ENCODE measurements around the gene KCNT1.

KCNT1 gene

DNA sequence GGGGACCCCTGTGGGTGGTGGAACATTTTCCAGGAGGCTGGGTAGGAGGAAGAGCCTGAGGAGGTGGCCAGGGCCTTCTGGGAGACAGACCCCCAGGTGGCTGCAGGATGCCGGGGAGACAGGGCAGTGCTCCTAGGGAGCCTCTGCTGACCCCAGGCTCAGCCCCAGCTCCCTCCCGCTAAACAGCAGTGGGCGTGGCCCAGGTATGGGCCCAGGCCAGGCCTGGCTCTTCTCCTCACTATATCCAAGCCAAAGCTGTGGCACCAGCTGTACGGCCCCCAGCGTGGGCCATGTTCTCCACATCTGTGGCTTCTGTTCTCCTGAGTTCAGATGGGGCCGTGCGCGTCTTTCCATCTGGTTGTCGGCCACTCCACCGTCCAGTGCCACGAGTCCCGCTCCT, 58.5 kb downstream of the KCNT1 start:
- H3K9ac ChIP-seq (ENCODE audit: low read depth, low read length) = no peak overlapping the region
- H3K27me3 ChIP-seq (ENCODE audit: control insufficient read depth, insufficient read depth, low read length) = no peaks in the 10 kb centered on the region
- no peak overlapping the region for H3K4me3 ChIP-seq (ENCODE audit: low read depth, low read length)
- H3K9me3 ChIP-seq (ENCODE audit: control insufficient read depth, insufficient read depth, low read length) = peaks cover 4% of the 10 kb centered on the region; the same call in 1 of the 2 replicates
- H3K4me1 ChIP-seq (ENCODE audit: control insufficient read depth, insufficient read depth, low read length) = no peaks in the 10 kb centered on the region
- H3K27ac ChIP-seq (ENCODE audit: low read depth, low read length) = no peak overlapping the region
- no peaks in the 10 kb centered on the region for H3K36me3 ChIP-seq (ENCODE audit: control insufficient read depth, insufficient read depth, low read length)

DNA sequence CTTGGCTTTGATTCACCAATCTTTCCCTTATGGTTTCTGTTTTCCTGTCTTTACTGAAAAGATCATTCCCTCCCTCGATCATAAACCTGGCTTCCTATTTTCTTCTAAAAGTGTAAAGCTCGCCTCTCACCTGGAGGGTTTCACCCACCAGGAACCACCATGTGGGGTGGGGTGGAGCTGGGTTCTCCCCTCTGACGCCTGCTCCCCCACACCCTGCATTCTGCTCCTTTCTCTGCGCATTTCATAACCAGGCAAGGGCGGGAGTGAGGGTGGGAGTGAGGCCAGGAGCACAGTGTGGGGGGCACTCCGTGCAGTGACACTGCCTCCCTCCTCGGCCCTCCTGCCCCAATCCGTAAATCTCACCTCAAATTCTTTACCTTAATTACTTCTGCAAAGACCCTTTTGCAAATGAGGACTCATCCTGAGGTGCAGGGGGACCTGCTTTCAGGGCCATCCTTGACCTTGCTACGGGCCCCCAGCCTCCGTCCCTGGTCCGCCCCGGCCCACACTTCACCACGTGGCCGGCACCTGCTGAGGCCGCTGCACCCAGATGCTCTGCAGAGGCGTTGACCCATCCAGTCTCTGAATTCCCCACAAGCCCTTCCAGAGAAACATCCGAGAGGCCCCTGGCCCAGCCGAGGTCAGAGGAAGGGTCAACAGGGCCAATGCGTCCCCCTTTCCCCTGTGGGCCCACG, 59.3 kb downstream of the KCNT1 start:
- no peaks in the 10 kb centered on the region for H3K9me3 ChIP-seq (ENCODE audit: control insufficient read depth, insufficient read depth, low read length)
- H3K4me3 ChIP-seq (ENCODE audit: low read depth, low read length) = no peak overlapping the region
- H3K4me1 ChIP-seq (ENCODE audit: control insufficient read depth, insufficient read depth, low read length) = no peaks in the 10 kb centered on the region
- no peak overlapping the region for H3K9ac ChIP-seq (ENCODE audit: low read depth, low read length)
- no peaks in the 10 kb centered on the region for H3K27me3 ChIP-seq (ENCODE audit: control insufficient read depth, insufficient read depth, low read length)
- no peak overlapping the region for H3K27ac ChIP-seq (ENCODE audit: low read depth, low read length)
- no peaks in the 10 kb centered on the region for H3K36me3 ChIP-seq (ENCODE audit: control insufficient read depth, insufficient read depth, low read length)

DNA sequence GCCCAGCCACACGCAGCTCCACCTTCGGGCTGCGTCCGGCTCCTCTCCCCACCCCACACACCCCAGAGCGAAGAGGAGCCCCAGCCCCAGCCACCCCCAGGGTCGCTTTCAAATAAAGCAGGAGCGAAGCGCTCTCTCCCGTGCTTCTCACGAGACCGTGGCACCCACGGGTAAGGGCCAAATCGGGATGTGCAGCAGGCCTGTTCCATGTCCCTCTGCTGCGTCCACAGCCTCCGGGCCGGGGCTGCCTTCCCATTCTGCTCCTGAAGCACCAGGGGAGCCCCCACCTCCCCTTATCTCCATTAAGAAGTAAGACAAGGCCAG, 59.8 kb downstream of the KCNT1 start:
- Histone ChIP-seq H3K9ac (ENCODE audit: low read depth, low read length) (no peak overlapping the region), H3K27me3 (ENCODE audit: control insufficient read depth, insufficient read depth, low read length) (no peaks in the 10 kb centered on the region), H3K9me3 (ENCODE audit: control insufficient read depth, insufficient read depth, low read length) (no peaks in the 10 kb centered on the region), H3K4me3 (ENCODE audit: low read depth, low read length) (no peak overlapping the region), H3K27ac (ENCODE audit: low read depth, low read length) (no peak overlapping the region), H3K4me1 (ENCODE audit: control insufficient read depth, insufficient read depth, low read length) (no peaks in the 10 kb centered on the region), H3K36me3 (ENCODE audit: control insufficient read depth, insufficient read depth, low read length) (no peaks in the 10 kb centered on the region)

DNA sequence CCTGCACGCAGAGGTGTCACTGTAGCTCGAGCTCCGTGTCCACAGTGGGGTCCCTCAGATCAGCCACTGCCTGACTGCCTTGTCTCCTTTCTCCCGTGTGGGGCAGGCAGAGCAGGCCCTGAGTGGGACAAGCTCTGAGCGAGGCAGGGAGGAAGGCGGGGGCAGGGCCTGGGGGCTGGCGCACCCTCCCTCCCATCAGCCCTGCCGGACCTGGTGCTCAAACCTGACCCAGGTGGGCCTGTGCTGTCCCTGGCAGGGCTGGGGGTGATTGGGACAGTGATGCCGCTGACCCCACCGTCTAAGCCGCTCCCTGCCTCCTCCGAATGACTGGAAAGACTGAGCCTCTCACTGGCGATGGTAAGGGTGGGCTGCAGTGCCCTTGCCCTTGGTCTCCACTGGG, 60.9 kb downstream of the KCNT1 start:
- Histone ChIP-seq H3K9ac (ENCODE audit: low read depth, low read length) (no peak overlapping the region), H3K27ac (ENCODE audit: low read depth, low read length) (no peak overlapping the region), H3K4me1 (ENCODE audit: control insufficient read depth, insufficient read depth, low read length) (no peaks in the 10 kb centered on the region), H3K36me3 (ENCODE audit: control insufficient read depth, insufficient read depth, low read length) (no peaks in the 10 kb centered on the region), H3K9me3 (ENCODE audit: control insufficient read depth, insufficient read depth, low read length) (no peaks in the 10 kb centered on the region), H3K4me3 (ENCODE audit: low read depth, low read length) (no peak overlapping the region), H3K27me3 (ENCODE audit: control insufficient read depth, insufficient read depth, low read length) (no peaks in the 10 kb centered on the region)

DNA sequence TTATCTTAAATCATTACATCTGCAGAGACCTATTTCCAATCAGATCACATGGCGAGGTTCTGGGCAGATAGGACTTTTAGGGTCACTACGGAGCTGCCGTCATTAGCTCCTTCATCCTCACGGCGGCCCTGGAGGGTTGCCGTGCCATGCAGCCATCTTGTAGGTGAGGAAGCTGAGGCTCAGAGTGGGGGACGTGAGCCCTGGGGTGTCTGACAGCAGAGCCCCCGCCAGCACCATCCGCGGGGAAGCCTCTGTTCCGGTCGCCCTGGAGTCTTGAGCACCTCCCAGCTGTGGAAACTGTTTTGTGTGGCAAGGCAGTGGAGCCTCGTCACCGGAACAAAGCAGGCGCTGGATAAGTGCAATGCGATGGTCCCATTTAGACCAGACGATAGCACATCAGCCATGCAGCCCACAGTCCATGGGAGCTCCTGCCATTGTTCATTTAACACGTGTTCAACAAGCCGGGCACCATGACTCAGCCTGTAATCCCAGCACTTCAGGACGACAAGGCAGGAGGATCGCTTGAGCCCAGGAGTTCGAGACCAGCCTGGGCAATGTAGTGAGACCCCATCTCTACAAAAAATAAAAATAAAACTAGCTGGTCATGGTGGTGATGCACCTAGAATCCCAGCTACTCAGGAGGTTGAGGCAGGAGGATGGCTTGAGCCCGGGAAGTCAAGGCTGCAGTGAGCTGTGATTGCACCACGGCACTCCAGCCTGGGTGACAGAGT, 61.9 kb downstream of the KCNT1 start:
- H3K4me3 ChIP-seq (ENCODE audit: low read depth, low read length) = no peak overlapping the region
- no peaks in the 10 kb centered on the region for H3K36me3 ChIP-seq (ENCODE audit: control insufficient read depth, insufficient read depth, low read length)
- H3K4me1 ChIP-seq (ENCODE audit: control insufficient read depth, insufficient read depth, low read length) = no peaks in the 10 kb centered on the region
- no peak overlapping the region for H3K27ac ChIP-seq (ENCODE audit: low read depth, low read length)
- no peaks in the 10 kb centered on the region for H3K9me3 ChIP-seq (ENCODE audit: control insufficient read depth, insufficient read depth, low read length)
- H3K27me3 ChIP-seq (ENCODE audit: control insufficient read depth, insufficient read depth, low read length) = no peaks in the 10 kb centered on the region
- H3K9ac ChIP-seq (ENCODE audit: low read depth, low read length) = no peak overlapping the region

DNA sequence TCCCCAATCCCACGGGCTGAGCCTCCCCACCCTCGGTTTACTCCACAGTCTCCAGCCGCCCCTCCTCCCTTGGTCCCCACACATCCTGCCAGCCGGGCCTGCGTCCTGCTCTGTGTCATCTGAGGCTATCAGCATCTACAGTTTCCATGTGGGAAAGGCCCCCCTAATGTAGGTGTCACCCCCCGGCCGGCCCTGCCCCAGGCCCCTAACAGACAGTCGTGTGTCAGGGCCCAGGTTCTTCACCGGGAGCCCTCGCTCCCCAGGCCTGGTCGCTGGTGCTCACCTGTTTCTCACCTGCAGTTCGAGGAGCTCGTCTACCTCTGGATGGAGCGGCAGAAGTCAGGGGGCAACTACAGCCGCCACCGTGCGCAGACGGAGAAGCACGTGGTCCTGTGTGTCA, 62.7 kb downstream of the KCNT1 start:
- Histone ChIP-seq H3K9me3 (ENCODE audit: control insufficient read depth, insufficient read depth, low read length) (no peaks in the 10 kb centered on the region), H3K27me3 (ENCODE audit: control insufficient read depth, insufficient read depth, low read length) (no peaks in the 10 kb centered on the region), H3K4me1 (ENCODE audit: control insufficient read depth, insufficient read depth, low read length) (no peaks in the 10 kb centered on the region), H3K36me3 (ENCODE audit: control insufficient read depth, insufficient read depth, low read length) (no peaks in the 10 kb centered on the region), H3K27ac (ENCODE audit: low read depth, low read length) (no peak overlapping the region), H3K9ac (ENCODE audit: low read depth, low read length) (no peak overlapping the region), H3K4me3 (ENCODE audit: low read depth, low read length) (no peak overlapping the region)

DNA sequence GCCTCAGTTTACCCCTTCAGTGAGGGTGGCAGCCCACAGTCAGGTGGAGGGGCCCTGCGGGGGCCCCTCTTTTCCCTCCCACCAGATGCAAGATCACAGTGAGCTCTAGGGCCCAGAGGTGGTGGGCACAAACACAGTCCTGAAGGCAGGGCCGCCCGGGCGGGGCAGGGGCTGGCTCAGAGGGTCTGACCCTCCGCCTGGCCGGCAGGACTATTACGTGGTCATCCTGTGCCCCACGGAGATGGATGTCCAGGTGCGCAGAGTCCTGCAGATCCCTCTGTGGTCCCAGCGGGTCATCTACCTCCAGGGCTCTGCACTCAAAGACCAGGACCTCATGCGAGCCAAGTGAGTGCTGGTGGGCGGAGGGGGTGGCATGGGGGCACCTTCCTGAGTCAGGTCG, 63.4 kb downstream of the KCNT1 start:
- H3K4me3 ChIP-seq (ENCODE audit: low read depth, low read length) = no peak overlapping the region
- no peaks in the 10 kb centered on the region for H3K27me3 ChIP-seq (ENCODE audit: control insufficient read depth, insufficient read depth, low read length)
- no peak overlapping the region for H3K27ac ChIP-seq (ENCODE audit: low read depth, low read length)
- no peaks in the 10 kb centered on the region for H3K36me3 ChIP-seq (ENCODE audit: control insufficient read depth, insufficient read depth, low read length)
- H3K9ac ChIP-seq (ENCODE audit: low read depth, low read length) = no peak overlapping the region
- H3K4me1 ChIP-seq (ENCODE audit: control insufficient read depth, insufficient read depth, low read length) = no peaks in the 10 kb centered on the region
- H3K9me3 ChIP-seq (ENCODE audit: control insufficient read depth, insufficient read depth, low read length) = no peaks in the 10 kb centered on the region

DNA sequence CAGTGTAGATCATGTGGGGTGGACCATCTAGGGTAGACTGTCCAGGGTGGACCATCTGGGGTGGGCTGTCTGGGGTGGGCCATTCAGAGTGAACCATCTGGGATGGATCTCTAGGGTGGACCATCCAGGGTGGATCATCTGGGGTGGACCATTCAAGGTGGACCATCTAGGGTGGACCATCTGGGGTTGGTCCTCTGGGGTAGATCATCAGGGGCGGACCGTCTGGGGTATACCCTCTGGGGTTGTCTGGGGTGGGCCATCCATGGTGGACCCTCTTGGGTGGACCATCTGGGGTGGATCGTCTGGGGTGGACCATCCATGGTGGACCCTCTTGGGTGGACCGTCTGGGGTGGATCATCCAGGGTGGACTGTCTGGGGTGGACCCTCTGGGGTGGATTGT, 64.3 kb downstream of the KCNT1 start:
- Histone ChIP-seq H3K4me3 (ENCODE audit: low read depth, low read length) (no peak overlapping the region), H3K4me1 (ENCODE audit: control insufficient read depth, insufficient read depth, low read length) (no peaks in the 10 kb centered on the region), H3K27ac (ENCODE audit: low read depth, low read length) (no peak overlapping the region), H3K9ac (ENCODE audit: low read depth, low read length) (no peak overlapping the region), H3K27me3 (ENCODE audit: control insufficient read depth, insufficient read depth, low read length) (no peaks in the 10 kb centered on the region), H3K9me3 (ENCODE audit: control insufficient read depth, insufficient read depth, low read length) (no peaks in the 10 kb centered on the region), H3K36me3 (ENCODE audit: control insufficient read depth, insufficient read depth, low read length) (no peaks in the 10 kb centered on the region)

DNA sequence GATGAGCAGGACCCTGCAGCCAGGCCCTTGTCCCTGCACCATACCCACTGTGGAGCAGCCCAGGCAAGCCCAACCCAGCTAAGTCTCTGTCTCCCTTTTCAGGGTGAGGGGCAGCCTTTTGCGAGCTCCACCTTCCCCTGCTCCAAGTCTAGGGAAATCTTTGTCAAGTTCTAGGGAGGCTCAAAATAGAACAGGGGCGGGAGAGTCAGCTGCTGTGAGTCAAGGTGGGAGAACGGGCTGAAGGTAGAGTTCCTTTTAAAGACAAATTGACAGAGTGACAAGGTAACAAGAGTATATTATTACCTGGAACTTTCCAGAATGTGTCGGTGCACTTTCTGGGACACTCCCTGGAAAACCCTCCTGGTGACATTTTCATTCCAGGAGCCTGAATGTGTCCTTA, 64.7 kb downstream of the KCNT1 start:
- no peak overlapping the region for H3K4me3 ChIP-seq (ENCODE audit: low read depth, low read length)
- H3K9me3 ChIP-seq (ENCODE audit: control insufficient read depth, insufficient read depth, low read length) = no peaks in the 10 kb centered on the region
- H3K27me3 ChIP-seq (ENCODE audit: control insufficient read depth, insufficient read depth, low read length) = no peaks in the 10 kb centered on the region
- no peak overlapping the region for H3K9ac ChIP-seq (ENCODE audit: low read depth, low read length)
- H3K27ac ChIP-seq (ENCODE audit: low read depth, low read length) = no peak overlapping the region
- no peaks in the 10 kb centered on the region for H3K4me1 ChIP-seq (ENCODE audit: control insufficient read depth, insufficient read depth, low read length)
- H3K36me3 ChIP-seq (ENCODE audit: control insufficient read depth, insufficient read depth, low read length) = no peaks in the 10 kb centered on the region

DNA sequence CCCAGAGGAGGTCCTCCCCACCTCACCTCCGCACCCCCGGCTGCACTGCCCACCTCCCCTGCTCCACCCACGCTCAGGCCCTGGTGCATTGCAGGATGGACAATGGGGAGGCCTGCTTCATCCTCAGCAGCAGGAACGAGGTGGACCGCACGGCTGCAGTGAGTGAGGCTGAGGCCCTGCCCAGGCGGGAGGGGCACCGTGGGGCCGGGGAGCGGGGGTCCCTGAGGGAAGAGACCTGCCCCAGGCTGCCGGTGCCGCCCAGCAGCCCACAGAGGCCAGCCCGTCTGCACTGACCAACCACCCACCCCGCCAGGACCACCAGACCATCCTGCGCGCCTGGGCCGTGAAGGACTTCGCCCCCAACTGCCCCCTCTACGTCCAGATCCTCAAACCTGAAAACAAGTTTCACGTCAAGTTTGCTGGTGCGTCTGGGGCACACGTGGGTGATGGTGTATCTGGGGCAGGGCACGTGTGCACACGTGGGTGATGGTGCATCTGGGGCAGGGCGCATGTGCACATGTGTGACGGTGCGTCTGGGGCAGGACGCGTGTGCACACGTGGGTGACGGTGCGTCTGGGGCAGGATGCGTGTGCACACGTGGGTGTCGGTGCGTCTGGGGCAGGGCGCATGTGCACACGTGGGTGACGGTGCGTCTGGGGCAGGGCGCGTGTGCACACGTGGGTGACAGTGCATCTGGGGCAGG, 66.7 kb downstream of the KCNT1 start:
- no peaks in the 10 kb centered on the region for H3K4me1 ChIP-seq (ENCODE audit: control insufficient read depth, insufficient read depth, low read length)
- H3K27ac ChIP-seq (ENCODE audit: low read depth, low read length) = no peak overlapping the region
- H3K9ac ChIP-seq (ENCODE audit: low read depth, low read length) = no peak overlapping the region
- H3K4me3 ChIP-seq (ENCODE audit: low read depth, low read length) = no peak overlapping the region
- no peaks in the 10 kb centered on the region for H3K9me3 ChIP-seq (ENCODE audit: control insufficient read depth, insufficient read depth, low read length)
- H3K36me3 ChIP-seq (ENCODE audit: control insufficient read depth, insufficient read depth, low read length) = no peaks in the 10 kb centered on the region
- H3K27me3 ChIP-seq (ENCODE audit: control insufficient read depth, insufficient read depth, low read length) = no peaks in the 10 kb centered on the region

DNA sequence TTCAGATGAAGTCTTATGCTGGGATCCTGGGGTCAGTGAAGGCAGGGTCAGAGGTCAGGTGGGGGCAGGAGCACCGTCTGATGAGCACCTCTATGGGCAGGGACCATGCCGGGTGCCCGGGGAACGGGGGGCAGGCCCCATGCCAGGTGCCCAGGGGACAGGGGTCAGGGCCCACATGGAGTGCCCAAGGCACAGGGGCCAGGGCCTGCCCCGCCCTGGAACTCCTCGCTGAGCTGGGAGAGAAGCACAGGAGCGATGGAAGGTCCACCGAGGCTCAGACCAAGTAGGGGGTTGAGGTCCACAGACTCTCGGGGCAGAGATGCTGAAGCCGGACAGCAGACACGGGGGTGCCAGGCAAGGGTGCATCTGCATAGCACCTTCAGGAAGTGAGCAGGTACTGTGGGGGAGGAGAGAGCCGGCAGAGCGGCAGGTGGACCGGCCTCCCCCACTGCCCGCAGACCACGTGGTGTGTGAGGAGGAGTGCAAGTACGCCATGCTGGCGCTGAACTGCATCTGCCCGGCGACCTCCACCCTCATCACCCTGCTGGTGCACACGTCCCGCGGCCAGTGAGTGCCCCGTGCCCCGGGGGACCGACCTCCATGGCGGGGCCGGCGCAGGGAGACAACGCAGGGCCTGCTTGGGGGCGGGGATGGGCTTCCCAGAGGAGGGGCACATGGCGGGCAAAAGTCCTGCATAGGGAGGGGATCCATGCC, 67.7 kb downstream of the KCNT1 start:
- no peak overlapping the region for H3K4me3 ChIP-seq (ENCODE audit: low read depth, low read length)
- H3K27me3 ChIP-seq (ENCODE audit: control insufficient read depth, insufficient read depth, low read length) = no peaks in the 10 kb centered on the region
- no peak overlapping the region for H3K9ac ChIP-seq (ENCODE audit: low read depth, low read length)
- no peaks in the 10 kb centered on the region for H3K9me3 ChIP-seq (ENCODE audit: control insufficient read depth, insufficient read depth, low read length)
- H3K27ac ChIP-seq (ENCODE audit: low read depth, low read length) = no peak overlapping the region
- H3K4me1 ChIP-seq (ENCODE audit: control insufficient read depth, insufficient read depth, low read length) = no peaks in the 10 kb centered on the region
- no peaks in the 10 kb centered on the region for H3K36me3 ChIP-seq (ENCODE audit: control insufficient read depth, insufficient read depth, low read length)
